Measurements from ENCODE around the gene CGAS. TPM values are rescaled to one million over a fixed set of nuclear protein-coding genes. Genes with fewer than 3 reads are reported as not detected.

Gene CGAS
- total RNA-seq, 1 experiment from 2014 or later = 4.6 TPM

GRCh38 chr6:73487473-73487872 is 35.4 kb upstream of the CGAS start:
- intact Hi-C loops (cut with micrococcal nuclease; ENCODE audit: unreplicated experiment) = no loop called here
- H3K36me3 ChIP-seq (ENCODE audit: insufficient read depth, low read length, poor library complexity, severe bottlenecking) = peaks cover 54% of the 10 kb centered on the region
- BruUV-seq (replicated peaks) = no TSS peak
- TF ChIP-seq CTCF (conservative IDR thresholded peaks at IDR 0.05; ENCODE audit: low read depth, low read length) = no peak
- TF ChIP-seq EZH2 (IDR thresholded peaks at IDR 0.05; ENCODE audit: borderline replicate concordance, low read depth, low read length, poor library complexity, severe bottlenecking) = no peak
- H3K4me3 ChIP-seq (ENCODE audit: low read depth, low read length, poor library complexity, severe bottlenecking) = no peak overlapping the region
- POLR2A ChIA-PET (ENCODE audit: low non-redundant PET) = no interaction called here
- H3K27me3 ChIP-seq (replicated peaks; ENCODE audit: insufficient read depth, low read depth, low read length, poor library complexity) = no peaks in the 10 kb centered on the region
- no peak overlapping the region for H3K27ac ChIP-seq (ENCODE audit: low read depth, low read length, poor library complexity, severe bottlenecking)
- H3K9me3 ChIP-seq (ENCODE audit: low read depth, low read length, poor library complexity, severe bottlenecking) = no peaks in the 10 kb centered on the region
- H3K4me1 ChIP-seq (ENCODE audit: insufficient read depth, low read length, poor library complexity, severe bottlenecking) = no peaks in the 10 kb centered on the region
- DNase-seq (ENCODE audit: low spot score) = no peak
- CTCF ChIA-PET = no interaction called here

DNA sequence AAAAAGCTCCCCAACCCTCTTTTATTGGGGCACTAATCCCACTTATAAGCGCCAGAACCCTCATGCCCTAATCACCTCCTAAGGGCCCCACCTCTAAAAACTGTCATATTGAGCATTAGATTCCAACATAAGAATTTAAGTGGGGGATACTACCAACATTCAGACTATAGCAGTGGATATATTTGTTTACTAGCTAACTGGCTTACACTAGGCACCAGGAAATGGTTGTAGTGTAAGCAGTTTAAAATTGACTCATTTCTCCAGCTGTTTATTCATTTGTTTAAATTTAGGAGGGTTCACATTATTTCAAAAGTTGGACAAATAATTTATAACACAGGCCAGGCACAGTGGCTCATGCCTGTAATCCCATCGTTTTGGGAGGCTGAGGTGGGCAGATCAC is 32.3 kb upstream of the CGAS start:
- no TSS peak for BruUV-seq (replicated peaks)
- H3K9me3 ChIP-seq (ENCODE audit: low read depth, low read length, poor library complexity, severe bottlenecking) = no peaks in the 10 kb centered on the region
- H3K4me1 ChIP-seq (ENCODE audit: insufficient read depth, low read length, poor library complexity, severe bottlenecking) = no peaks in the 10 kb centered on the region
- intact Hi-C loops (cut with micrococcal nuclease; ENCODE audit: unreplicated experiment) = no loop called here
- ChIA-PET POLR2A (ENCODE audit: low non-redundant PET) (interaction anchor here (0.6 kb wide), 1 partner anchor 8 kb away, joined by 10 read pairs; no protein-coding TSS in a partner anchor), CTCF (no interaction called here)
- TF ChIP-seq EZH2 (IDR thresholded peaks at IDR 0.05; ENCODE audit: borderline replicate concordance, low read depth, low read length, poor library complexity, severe bottlenecking) (no peak), CTCF (conservative IDR thresholded peaks at IDR 0.05; ENCODE audit: low read depth, low read length) (no peak)
- H3K27me3 ChIP-seq (replicated peaks; ENCODE audit: insufficient read depth, low read depth, low read length, poor library complexity) = no peaks in the 10 kb centered on the region
- H3K27ac ChIP-seq (ENCODE audit: low read depth, low read length, poor library complexity, severe bottlenecking) = no peak overlapping the region
- peaks cover 69% of the 10 kb centered on the region for H3K36me3 ChIP-seq (ENCODE audit: insufficient read depth, low read length, poor library complexity, severe bottlenecking)
- DNase-seq (ENCODE audit: low spot score) = no peak
- no peak overlapping the region for H3K4me3 ChIP-seq (ENCODE audit: low read depth, low read length, poor library complexity, severe bottlenecking)

DNA sequence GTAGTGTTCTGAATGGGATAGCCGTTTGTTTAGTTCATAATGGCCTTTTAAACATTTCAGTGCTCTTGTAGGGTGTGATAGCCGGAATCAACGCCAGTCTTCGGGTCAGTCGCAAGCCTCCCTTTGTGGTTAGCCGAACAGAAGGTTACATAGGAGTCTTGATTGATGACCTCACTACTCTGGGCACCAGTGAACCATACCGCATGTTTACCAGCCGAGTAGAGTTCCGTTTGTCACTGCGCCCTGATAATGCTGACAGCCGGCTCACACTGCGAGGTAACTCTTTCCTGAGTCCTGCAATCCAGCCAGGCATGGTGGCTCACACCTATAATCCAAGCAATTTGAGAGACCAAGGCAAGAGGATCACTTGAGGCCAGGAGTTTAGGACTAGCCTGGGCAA is 29.9 kb upstream of the CGAS start:
- H3K36me3 ChIP-seq (ENCODE audit: insufficient read depth, low read length, poor library complexity, severe bottlenecking) = peaks cover 52% of the 10 kb centered on the region
- no peak overlapping the region for H3K4me3 ChIP-seq (ENCODE audit: low read depth, low read length, poor library complexity, severe bottlenecking)
- intact Hi-C loops (cut with micrococcal nuclease; ENCODE audit: unreplicated experiment) = no loop called here
- no TSS peak for BruUV-seq (replicated peaks)
- ChIA-PET POLR2A (ENCODE audit: low non-redundant PET) (no interaction called here), CTCF (no interaction called here)
- no peak overlapping the region for H3K27ac ChIP-seq (ENCODE audit: low read depth, low read length, poor library complexity, severe bottlenecking)
- no peaks in the 10 kb centered on the region for H3K4me1 ChIP-seq (ENCODE audit: insufficient read depth, low read length, poor library complexity, severe bottlenecking)
- no peak for DNase-seq (ENCODE audit: low spot score)
- TF ChIP-seq EZH2 (IDR thresholded peaks at IDR 0.05; ENCODE audit: borderline replicate concordance, low read depth, low read length, poor library complexity, severe bottlenecking) (no peak), CTCF (conservative IDR thresholded peaks at IDR 0.05; ENCODE audit: low read depth, low read length) (no peak)
- no peaks in the 10 kb centered on the region for H3K27me3 ChIP-seq (replicated peaks; ENCODE audit: insufficient read depth, low read depth, low read length, poor library complexity)
- no peaks in the 10 kb centered on the region for H3K9me3 ChIP-seq (ENCODE audit: low read depth, low read length, poor library complexity, severe bottlenecking)
